Measurements from ENCODE around the gene TMEM258.

DNA sequence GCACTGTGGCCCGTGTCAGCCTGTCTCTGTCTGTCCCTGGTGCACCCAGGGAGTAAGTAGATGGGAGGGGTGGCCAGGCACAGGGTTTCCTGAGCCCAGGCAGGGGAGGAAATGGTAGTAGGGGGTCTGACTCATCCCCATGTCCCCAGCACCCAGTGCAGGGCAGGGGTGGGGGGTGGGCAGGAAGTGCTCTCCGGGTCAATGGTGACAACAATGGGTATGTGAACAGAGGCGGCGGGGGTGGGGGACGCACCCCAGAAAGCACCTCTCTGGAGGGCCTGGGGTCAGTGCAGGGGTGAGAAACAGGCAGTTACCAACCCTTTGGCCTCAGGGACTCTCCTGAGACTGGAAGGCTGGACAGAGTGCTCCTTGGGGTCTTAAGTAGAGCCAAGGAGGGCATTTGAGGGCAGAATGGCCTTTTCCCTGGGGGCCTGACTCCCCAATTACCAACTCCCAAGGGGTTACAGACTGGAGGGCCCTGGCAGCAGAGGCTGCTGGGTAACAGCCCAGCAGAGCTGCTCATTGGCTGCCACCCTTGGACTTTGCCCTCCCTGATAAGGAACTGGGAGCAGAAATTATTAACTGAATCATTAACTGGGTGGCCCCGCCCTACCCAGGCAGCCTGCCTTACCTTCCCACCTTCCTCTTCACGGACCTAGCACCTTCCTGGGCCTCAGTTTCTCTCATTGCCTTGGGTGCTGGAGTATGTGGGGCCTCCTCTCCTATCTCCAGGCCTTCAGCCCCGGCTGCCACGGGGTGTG, 35.8 kb downstream of the TMEM258 start:
- TF ChIP-seq EP300 (IDR thresholded peaks at IDR 0.05; ENCODE audit: borderline replicate concordance) (no peak), TAF1 (IDR thresholded peaks at IDR 0.05; ENCODE audit: low read depth) (no peak), YY1 (IDR thresholded peaks at IDR 0.05; ENCODE audit: low read depth) (no peak), TCF12 (IDR thresholded peaks at IDR 0.05; ENCODE audit: low read depth) (no peak)
- TF ChIP-seq, protein P1, sequence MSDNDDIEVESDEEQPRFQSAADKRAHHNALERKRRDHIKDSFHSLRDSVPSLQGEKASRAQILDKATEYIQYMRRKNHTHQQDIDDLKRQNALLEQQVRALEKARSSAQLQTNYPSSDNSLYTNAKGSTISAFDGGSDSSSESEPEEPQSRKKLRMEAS (IDR thresholded peaks at IDR 0.05): no peak
- TF ChIP-seq, protein P2, sequence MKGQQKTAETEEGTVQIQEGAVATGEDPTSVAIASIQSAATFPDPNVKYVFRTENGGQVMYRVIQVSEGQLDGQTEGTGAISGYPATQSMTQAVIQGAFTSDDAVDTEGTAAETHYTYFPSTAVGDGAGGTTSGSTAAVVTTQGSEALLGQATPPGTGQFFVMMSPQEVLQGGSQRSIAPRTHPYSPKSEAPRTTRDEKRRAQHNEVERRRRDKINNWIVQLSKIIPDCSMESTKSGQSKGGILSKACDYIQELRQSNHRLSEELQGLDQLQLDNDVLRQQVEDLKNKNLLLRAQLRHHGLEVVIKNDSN (IDR thresholded peaks at IDR 0.05): no peak
- TF ChIP-seq, protein P3, sequence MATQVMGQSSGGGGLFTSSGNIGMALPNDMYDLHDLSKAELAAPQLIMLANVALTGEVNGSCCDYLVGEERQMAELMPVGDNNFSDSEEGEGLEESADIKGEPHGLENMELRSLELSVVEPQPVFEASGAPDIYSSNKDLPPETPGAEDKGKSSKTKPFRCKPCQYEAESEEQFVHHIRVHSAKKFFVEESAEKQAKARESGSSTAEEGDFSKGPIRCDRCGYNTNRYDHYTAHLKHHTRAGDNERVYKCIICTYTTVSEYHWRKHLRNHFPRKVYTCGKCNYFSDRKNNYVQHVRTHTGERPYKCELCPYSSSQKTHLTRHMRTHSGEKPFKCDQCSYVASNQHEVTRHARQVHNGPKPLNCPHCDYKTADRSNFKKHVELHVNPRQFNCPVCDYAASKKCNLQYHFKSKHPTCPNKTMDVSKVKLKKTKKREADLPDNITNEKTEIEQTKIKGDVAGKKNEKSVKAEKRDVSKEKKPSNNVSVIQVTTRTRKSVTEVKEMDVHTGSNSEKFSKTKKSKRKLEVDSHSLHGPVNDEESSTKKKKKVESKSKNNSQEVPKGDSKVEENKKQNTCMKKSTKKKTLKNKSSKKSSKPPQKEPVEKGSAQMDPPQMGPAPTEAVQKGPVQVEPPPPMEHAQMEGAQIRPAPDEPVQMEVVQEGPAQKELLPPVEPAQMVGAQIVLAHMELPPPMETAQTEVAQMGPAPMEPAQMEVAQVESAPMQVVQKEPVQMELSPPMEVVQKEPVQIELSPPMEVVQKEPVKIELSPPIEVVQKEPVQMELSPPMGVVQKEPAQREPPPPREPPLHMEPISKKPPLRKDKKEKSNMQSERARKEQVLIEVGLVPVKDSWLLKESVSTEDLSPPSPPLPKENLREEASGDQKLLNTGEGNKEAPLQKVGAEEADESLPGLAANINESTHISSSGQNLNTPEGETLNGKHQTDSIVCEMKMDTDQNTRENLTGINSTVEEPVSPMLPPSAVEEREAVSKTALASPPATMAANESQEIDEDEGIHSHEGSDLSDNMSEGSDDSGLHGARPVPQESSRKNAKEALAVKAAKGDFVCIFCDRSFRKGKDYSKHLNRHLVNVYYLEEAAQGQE (IDR thresholded peaks at IDR 0.05; ENCODE audit: low read depth): no peak

Data from Ishikawa (cell line).